ENCODE data around the gene DES.

The DES gene

GRCh38 chr2:219453671-219454590 is 35.8 kb downstream of the DES start:
- DNase-seq: peak in 19 of 51 donors; percentile 3 to 56 (median 21)

DNA sequence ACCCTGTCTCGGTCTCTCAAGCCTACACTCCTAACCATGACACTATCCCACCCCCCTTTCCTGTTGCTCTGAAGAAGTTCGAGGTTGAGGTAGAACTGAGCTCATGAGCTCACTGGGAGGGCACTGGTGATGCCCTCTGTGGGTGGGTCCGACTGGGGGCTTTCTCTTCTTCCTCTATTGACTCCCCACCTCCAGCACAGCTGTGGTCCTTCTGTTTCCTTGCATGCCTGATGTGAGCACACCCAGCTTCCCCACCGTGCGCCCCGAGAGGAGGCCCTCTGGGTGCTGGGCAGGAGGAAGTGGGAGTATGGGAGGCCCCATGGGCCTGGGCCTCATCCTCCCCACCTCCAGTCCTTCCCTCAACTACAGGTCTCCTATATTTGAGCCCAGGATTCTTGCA is 37.4 kb downstream of the DES start:
- DNase-seq: no peak

DNA sequence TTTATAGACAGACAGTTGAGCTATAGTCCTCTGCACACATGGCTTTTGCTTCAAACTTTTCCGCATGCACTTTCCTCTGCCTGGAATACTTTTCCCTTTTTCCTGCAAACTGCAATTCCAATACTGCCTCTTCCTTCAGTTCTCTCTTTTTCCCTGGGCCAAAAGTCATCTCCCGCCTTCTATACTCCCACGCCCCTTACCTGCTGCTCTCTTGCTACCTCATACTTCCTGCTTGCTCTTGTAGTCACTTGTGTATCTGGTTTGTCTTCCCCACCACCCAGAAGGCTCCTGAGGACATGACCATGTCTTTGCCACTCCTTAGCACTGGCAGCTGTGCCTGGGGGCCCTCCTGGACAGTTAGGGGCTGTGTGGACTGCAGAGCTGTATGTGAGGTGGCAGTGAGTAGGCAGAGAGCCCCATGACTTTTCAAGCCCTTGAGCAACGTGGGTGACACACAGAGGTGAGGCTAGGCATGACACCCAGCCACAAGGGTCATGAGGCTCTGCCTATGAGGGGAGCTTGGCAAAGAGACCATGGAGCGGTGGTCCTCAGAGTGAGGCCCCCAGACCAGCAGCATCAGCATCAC is 39.7 kb downstream of the DES start:
- no peak for DNase-seq

- DNase-seq: no peak
These were observed 40.8 kb downstream of the DES start for GRCh38 chr2:219458996-219459395.

DNA sequence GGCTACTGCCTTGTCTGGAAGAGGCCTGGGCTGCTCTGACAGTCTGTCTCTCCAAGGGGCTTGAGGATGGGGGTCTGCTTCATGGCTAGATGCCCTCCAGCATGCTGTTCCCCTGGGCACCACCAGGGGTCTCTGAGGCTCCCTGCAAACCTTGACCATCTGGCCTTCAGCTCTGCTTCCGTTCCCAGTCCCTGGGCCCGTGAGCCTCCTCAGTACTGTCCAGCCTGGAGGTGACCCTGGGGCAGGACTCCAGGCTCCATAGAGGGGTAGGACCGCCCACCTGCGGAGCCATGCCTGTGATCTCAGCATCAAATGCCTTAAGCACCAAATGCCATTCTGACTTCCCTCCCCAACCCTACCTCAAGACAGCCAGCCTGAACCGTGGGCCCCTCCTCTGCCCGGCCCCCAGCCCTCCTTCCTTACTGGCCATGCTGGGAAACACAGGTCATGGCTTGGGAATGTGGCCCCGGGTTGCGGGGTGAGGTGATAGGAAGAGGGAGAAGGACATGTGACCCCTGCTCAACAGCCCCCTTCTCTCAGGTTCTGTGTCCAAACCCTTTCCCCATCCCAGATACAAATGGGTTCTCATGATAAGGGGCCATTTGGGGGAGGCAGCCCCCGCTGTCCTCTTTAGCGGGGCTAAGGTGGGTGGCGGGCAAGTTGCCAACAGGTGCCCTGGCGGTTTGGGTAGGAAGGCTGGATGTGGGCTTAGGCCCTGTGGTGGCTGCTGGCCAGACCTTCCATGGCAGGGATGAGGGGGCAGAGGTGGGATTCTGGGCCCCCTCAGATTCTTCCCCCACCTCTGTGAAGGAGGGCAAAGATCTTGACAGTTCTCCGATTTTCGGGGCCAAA is 41.5 kb downstream of the DES start:
- peak in 23 of 51 donors; percentile 3 to 52 (median 26) for DNase-seq

DNA sequence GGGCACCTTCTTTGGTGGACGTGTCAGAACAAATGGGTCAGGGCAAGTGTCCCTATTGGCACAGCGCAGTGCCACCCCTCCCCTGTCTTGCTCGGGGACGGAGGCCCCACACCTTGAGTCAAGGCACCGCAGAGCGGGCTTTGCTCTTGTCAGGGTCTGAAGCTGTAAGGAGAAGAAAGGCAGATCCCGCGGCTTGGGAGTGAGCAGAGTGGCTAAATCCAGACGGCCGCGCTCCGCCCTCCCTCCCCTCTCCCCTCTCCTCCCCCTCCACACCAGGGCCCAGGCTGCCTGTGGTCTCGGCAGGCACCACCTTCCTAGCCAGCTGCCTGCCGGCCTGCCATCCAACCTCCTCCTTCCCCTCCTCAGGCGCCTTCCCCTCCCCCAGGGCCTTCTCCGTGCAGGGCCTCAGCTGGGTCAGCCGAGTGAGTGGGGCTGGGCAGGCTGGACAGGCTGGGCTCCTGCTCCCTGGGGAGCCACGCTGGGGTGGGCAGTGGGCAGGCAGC is 42.3 kb downstream of the DES start:
- DNase-seq: peak in 31 of 51 donors; percentile 5 to 69 (median 31)

- DNase-seq: peak in 9 of 51 donors; percentile 12 to 69 (median 29)
These were observed 42.9 kb downstream of the DES start for GRCh38 chr2:219461047-219461514.

DNA sequence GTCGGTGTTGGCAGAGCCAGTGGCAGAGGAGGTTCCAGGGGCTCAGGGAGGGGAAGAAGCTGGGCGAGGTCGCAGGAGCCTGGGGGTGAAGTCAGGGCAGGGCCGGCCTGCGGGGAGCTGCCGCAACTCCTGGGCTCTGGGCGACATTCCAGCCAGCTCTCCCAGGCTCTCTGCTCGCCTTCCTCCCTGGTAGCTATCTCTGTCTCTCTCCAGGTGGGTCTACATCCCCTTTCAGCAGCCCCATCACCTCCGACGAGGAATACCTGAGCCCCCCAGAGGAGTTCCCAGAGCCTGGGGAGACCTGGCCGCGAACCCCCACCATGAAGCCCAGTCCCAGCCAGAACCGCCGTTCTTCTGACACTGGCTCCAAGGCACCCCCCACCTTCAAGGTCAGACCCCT is 43.5 kb downstream of the DES start:
- no peak for DNase-seq

DNA sequence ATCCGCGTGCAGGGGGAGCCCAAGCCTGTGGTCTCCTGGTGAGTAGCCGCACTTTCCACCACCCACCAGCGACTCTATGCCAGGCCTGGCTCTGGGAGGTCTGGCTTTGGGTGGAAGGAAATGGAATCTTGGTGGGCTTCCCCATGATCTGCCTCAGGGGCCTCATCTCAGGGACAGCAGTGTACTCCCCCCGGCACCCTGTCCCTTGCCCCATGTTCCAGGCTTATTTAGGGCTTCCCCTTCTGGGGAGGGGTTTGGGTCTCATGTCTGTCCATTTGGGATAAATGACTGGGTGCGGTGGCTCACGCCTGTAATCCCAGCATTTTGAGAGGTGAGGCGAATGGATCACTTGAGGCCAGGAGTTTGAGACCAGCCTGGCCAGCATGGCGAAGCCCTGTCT is 44.2 kb downstream of the DES start:
- no peak for DNase-seq

DNA sequence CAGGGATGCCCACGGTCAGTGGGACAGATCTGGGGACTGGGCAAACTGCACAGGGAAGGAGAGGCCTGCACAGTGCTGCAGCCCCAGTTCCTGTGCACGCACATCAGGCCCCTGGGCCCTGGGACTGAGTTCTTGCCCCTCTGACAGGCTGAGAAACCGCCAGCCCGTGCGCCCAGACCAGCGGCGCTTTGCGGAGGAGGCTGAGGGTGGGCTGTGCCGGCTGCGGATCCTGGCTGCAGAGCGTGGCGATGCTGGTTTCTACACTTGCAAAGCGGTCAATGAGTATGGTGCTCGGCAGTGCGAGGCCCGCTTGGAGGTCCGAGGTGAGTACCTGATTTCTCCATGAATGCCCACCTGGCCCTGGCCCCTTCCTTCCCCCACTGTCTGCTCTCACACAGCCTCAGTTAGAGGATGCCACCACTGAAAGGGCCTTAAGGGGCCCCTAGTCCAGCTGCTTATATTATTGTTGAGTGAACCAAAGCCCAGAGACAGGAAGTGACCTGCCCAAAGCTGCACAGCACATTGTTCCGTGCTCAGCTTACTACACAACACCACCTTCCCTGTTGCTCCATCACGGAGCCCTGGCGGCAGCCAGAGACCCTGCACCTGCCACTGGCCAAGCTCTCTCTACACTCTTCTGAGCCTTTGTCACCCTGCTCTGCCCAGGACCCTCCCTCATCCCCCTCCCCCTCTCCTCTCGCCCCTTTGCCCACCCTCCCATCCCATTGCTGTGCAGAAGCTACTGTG is 46.3 kb downstream of the DES start:
- no peak for DNase-seq

GRCh38 chr2:219465659-219466561 is 47.7 kb downstream of the DES start:
- DNase-seq: no peak

DNA sequence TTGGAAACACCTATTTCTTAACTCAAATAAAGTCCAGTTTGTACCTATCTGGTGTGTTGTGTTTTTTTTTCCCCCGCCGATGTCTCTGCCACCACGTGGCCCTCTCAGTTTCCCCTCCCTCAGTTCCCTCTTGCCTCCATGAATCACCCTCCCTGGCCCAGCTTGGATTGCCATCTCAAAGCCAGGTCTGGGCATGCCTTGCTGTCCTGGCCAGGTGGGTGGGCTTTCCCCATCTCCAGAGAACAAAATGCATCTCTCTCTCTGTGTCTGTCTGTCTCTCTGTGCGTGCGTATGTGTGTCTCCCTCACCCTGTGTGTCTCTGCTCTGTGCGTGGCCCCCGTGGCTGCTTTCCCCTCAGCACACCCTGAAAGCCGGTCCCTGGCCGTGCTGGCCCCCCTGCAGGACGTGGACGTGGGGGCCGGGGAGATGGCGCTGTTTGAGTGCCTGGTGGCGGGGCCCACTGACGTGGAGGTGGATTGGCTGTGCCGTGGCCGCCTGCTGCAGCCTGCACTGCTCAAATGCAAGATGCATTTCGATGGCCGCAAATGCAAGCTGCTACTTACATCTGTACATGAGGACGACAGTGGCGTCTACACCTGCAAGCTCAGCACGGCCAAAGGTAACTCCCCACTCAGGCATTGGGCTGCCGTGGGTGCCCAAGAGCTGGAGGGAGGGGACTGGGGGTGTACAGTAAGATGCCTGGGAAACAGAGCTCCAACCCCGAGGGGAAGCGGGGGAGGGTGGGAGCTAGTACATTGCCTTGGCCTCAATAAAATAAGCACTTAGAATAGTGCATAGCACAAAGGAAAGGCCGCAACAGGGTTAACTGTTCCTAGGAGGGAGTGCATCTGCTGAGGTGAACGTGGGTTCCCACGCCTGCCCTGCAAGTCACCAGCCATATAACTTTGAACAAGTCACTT is 48.9 kb downstream of the DES start:
- DNase-seq: no peak

GRCh38 chr2:219467736-219468075 is 49.5 kb downstream of the DES start:
- no peak for DNase-seq

GRCh38 chr2:219468410-219469185 is 50.4 kb downstream of the DES start:
- DNase-seq: no peak

GRCh38 chr2:219469186-219469724 is 51.1 kb downstream of the DES start:
- peak in 1 of 51 donors; percentile 25 for DNase-seq

DNA sequence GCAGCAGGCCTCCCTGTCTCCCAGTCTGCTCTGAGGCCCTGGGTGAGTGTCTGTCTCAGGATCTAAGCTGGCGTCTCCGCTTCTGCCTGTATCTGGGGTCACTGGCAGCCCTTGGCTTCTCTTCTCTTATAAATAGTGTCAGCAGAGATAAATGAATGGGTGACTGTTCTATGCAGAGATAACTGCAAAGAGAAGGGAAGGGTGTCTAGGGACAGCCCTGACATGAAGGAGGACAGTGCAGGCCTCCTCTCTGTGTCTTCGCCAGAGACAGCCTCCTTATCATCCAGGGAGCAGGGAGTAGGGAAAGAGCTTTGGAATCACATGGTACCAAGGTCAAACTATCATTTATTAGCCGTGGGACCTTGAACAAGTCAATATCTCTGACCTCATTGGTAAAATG is 52.3 kb downstream of the DES start:
- DNase-seq: no peak

- no peak for DNase-seq
These were observed 53.5 kb downstream of the DES start for GRCh38 chr2:219471476-219472371.

Measured in hypothalamus (tissue), 51 donors.